ENCODE measurements around the gene TPD52L1. TPM values are rescaled to one million over a fixed set of nuclear protein-coding genes. Genes with fewer than 3 reads are reported as not detected.

The TPD52L1 gene
- total RNA-seq, 1 experiment from 2014 or later = 12.4 TPM

GRCh38 chr6:125154118-125154760 is 666 bp downstream of the TPD52L1 start:
- POLR2A ChIA-PET = no interaction called here
- no peaks in the 10 kb centered on the region; the same call in 1 of the 2 replicates for H3K9me3 Mint-ChIP-seq
- H3K4me1 Mint-ChIP-seq = peaks cover 25% of the 10 kb centered on the region
- CTCF ChIA-PET = interaction anchor here (0.6 to 2.1 kb wide), 24 partner anchors 9 to 636 kb away, joined by 3 to 10 read pairs (median 4); partner anchors contain the start of gene NCOA7
- H3K27me3 Mint-ChIP-seq (ENCODE audit: low read depth) = peaks cover 47% of the 10 kb centered on the region
- no peaks in the 10 kb centered on the region for H3K36me3 Mint-ChIP-seq
- peak; percentile 37 for DNase-seq (ENCODE audit: low spot score)
- H3K4me3 Mint-ChIP-seq = peak overlapping the region; percentile 83
- TF ChIP-seq CTCF (IDR thresholded peaks at IDR 0.05) = no peak
- TF ChIP-seq MAX (CRISPR knock-in tag; IDR thresholded peaks at IDR 0.05) = peak; percentile 9; the same call in 1 of the 2 replicates
- no peak for TF ChIP-seq ZMAT4 (CRISPR knock-in tag; IDR thresholded peaks at IDR 0.05)
- peak; percentile 30; the same call in 1 of the 2 replicates for TF ChIP-seq FOXP1 (CRISPR knock-in tag; IDR thresholded peaks at IDR 0.05; ENCODE audit: borderline replicate concordance)
- no peak for TF ChIP-seq EMX1 (CRISPR knock-in tag; IDR thresholded peaks at IDR 0.05)
- no peak overlapping the region for H3K27ac Mint-ChIP-seq
- ATAC-seq = peak; percentile 36

- peaks cover 23% of the 10 kb centered on the region for H3K4me1 Mint-ChIP-seq
- H3K9me3 Mint-ChIP-seq = peaks cover 5% of the 10 kb centered on the region
- H3K36me3 Mint-ChIP-seq = no peaks in the 10 kb centered on the region; the same call in 1 of the 2 replicates
- ATAC-seq (peak; percentile 42), DNase-seq (ENCODE audit: low spot score) (peak; percentile 42)
- no peak overlapping the region for H3K27ac Mint-ChIP-seq
- H3K27me3 Mint-ChIP-seq (ENCODE audit: low read depth) = peaks cover 47% of the 10 kb centered on the region
- ChIA-PET POLR2A (no interaction called here), CTCF (interaction anchor here (1.3 to 1.5 kb wide), 2 partner anchors 34 to 50 kb away, joined by 4 read pairs; no protein-coding TSS in a partner anchor)
- H3K4me3 Mint-ChIP-seq = peak overlapping the region; percentile 83
- TF ChIP-seq FOXK1 (CRISPR knock-in tag; IDR thresholded peaks at IDR 0.05) (no peak), KAT7 (CRISPR knock-in tag; IDR thresholded peaks at IDR 0.05; ENCODE audit: borderline replicate concordance) (no peak), MXD4 (CRISPR knock-in tag; IDR thresholded peaks at IDR 0.05; ENCODE audit: borderline replicate concordance) (no peak), GRHL2 (CRISPR knock-in tag; IDR thresholded peaks at IDR 0.05; ENCODE audit: insufficient replicate concordance, severe bottlenecking) (no peak), ZBTB21 (CRISPR knock-in tag; IDR thresholded peaks at IDR 0.05; ENCODE audit: borderline replicate concordance) (no peak), FOXP1 (CRISPR knock-in tag; IDR thresholded peaks at IDR 0.05; ENCODE audit: borderline replicate concordance) (no peak), E2F1 (CRISPR knock-in tag; IDR thresholded peaks at IDR 0.05) (no peak), MLX (CRISPR knock-in tag; IDR thresholded peaks at IDR 0.05) (no peak), ZNF671 (CRISPR knock-in tag; IDR thresholded peaks at IDR 0.05) (no peak), E2F5 (CRISPR knock-in tag; IDR thresholded peaks at IDR 0.05) (no peak), CTCF (IDR thresholded peaks at IDR 0.05) (no peak), PREB (CRISPR knock-in tag; IDR thresholded peaks at IDR 0.05; ENCODE audit: borderline replicate concordance) (no peak), AR (CRISPR knock-in tag; IDR thresholded peaks at IDR 0.05) (no peak), NFATC4 (CRISPR knock-in tag; IDR thresholded peaks at IDR 0.05) (no peak), IRF2 (CRISPR knock-in tag; IDR thresholded peaks at IDR 0.05; ENCODE audit: borderline replicate concordance, low read depth) (no peak), E2F4 (CRISPR knock-in tag; IDR thresholded peaks at IDR 0.05; ENCODE audit: borderline replicate concordance, low read depth) (no peak)
These were observed 1.2 kb downstream of the TPD52L1 start for GRCh38 chr6:125154761-125155135.

Measured in WTC11 (cell line).